Vagina (tissue), 2 donors: ENCODE measurements around the gene PTPRD. TPM values are rescaled to one million over a fixed set of nuclear protein-coding genes. Genes with fewer than 3 reads are reported as not detected.

Experiments used
- DNase-seq, 2 donors: peaks; one replicate each; pipeline ENCODE4 v3.0.0-alpha.2; 2017; ENCODE audit errors: extremely low spot score in 2 of 2
- H3K27ac ChIP-seq: fragments of 200-600 bp; sonication (generic); one replicate; pipeline ENCODE4 v1.5.1; 2019
- H3K27me3 ChIP-seq: fragments of 200-600 bp; sonication (generic); one replicate; pipeline ENCODE4 v1.5.1; 2019
- H3K36me3 ChIP-seq, 2 donors: fragments of 200-600 bp; sonication (generic); one replicate each; pipeline ENCODE4 v1.5.1; 2017 to 2019
- H3K4me1 ChIP-seq: fragments of 200-600 bp; sonication (generic); one replicate; pipeline ENCODE4 v1.5.1; 2019
- H3K4me3 ChIP-seq, 2 donors: fragments of 200-600 bp; sonication (generic); 1 replicate in 1 of 2; 2 replicates in 1 of 2; pipeline ENCODE4 v1.5.1; 2016 to 2019
- H3K9me3 ChIP-seq: fragments of 200-600 bp; sonication (generic); one replicate; pipeline ENCODE4 v1.5.1; 2019
- CTCF ChIP-seq, 3 experiments: fragments of 450-650 bp in 2 of 3; fragments of 200-600 bp in 1 of 3; sonication (generic) in 1 of 3; IDR thresholded peaks; one replicate each; pipeline ENCODE4 v1.5.1; 2017 to 2019; ENCODE audit warnings: antibody characterized with exemption in 3 of 3, mild to moderate bottlenecking in 2 of 3, moderate library complexity in 2 of 3
- POLR2A ChIP-seq, 2 donors: fragments of 450-650 bp; IDR thresholded peaks; one replicate each; pipeline ENCODE4 v1.6.1; 2017; ENCODE audit warnings: antibody characterized with exemption in 2 of 2, mild to moderate bottlenecking in 2 of 2, moderate library complexity in 2 of 2
- POLR2AphosphoS5 ChIP-seq, 2 donors: sonication (generic); formaldehyde crosslinking; IDR thresholded peaks; one replicate each; pipeline ENCODE4 v1.9.0; 2017; ENCODE audit warnings: antibody characterized with exemption in 2 of 2, mild to moderate bottlenecking in 2 of 2, low read depth in 1 of 2; ENCODE audit not compliant: insufficient read depth in 1 of 2
- intact Hi-C: fragments of 100-400 bp; cut with DNase I; formaldehyde crosslinking; loops from one replicate; pipeline ENCODE4 v1.15.1; 2023
- total RNA-seq: library from RNA; depleted of rRNA; stranded (reverse); fragments of >200 nt; gene quantifications from one replicate; pipeline ENCODE4 v1.2.3, GENCODE V29; 2016

Gene PTPRD
- total RNA-seq, 1 donor from 2014 or later = 10.3 TPM

GRCh38 chr9:8859416-8859815, 1753.4 kb downstream of the PTPRD start:
- no peaks in the 10 kb centered on the region for H3K27me3 ChIP-seq

GRCh38 chr9:8858596-8859161, 1754.1 kb downstream of the PTPRD start:
- Histone ChIP-seq H3K4me1 (peaks cover 12% of the 10 kb centered on the region), H3K27ac (peak overlapping the region; percentile 50), H3K36me3 (no peaks in the 10 kb centered on the region), H3K9me3 (no peaks in the 10 kb centered on the region), H3K27me3 (no peaks in the 10 kb centered on the region), H3K4me3 (peak overlapping the region; percentile 59 to 66)
- intact Hi-C loops = no loop called here
- TF ChIP-seq CTCF (IDR thresholded peaks at IDR 0.05) (no peak), POLR2AphosphoS5 (IDR thresholded peaks at IDR 0.05; ENCODE audit: insufficient read depth in 1 of 2, low read depth in 1 of 2) (no peak), POLR2A (IDR thresholded peaks at IDR 0.05) (no peak)
- no peak for DNase-seq

More at GRCh38 chr9:8859416-8859815, 1753.4 kb downstream of the PTPRD start:
- Histone ChIP-seq H3K27ac (peak overlapping the region; percentile 50), H3K9me3 (no peaks in the 10 kb centered on the region), H3K36me3 (no peaks in the 10 kb centered on the region), H3K4me1 (peaks cover 12% of the 10 kb centered on the region), H3K4me3 (peak overlapping the region in 1 of 2 donors; percentile 66)
- no peak for DNase-seq
- intact Hi-C loops = no loop called here
- no peak for TF ChIP-seq POLR2AphosphoS5 (IDR thresholded peaks at IDR 0.05; ENCODE audit: insufficient read depth in 1 of 2, low read depth in 1 of 2)
- no peak for TF ChIP-seq CTCF (IDR thresholded peaks at IDR 0.05)
- TF ChIP-seq POLR2A (IDR thresholded peaks at IDR 0.05) = no peak

- H3K27me3 ChIP-seq = no peaks in the 10 kb centered on the region
- TF ChIP-seq CTCF (IDR thresholded peaks at IDR 0.05) (no peak), POLR2AphosphoS5 (IDR thresholded peaks at IDR 0.05; ENCODE audit: insufficient read depth in 1 of 2, low read depth in 1 of 2) (peak in 1 of 2 donors; percentile 44)
- no peaks in the 10 kb centered on the region for H3K9me3 ChIP-seq
- H3K4me1 ChIP-seq = peaks cover 12% of the 10 kb centered on the region
- intact Hi-C loops = no loop called here
- H3K27ac ChIP-seq = peak overlapping the region; percentile 50
- DNase-seq = no peak
- H3K36me3 ChIP-seq = no peaks in the 10 kb centered on the region
- peak overlapping the region; percentile 59 to 66 for H3K4me3 ChIP-seq
Observed at GRCh38 chr9:8857926-8858595, 1754.7 kb downstream of the PTPRD start.

GRCh38 chr9:8857068-8857925, 1755.5 kb downstream of the PTPRD start:
- H3K4me3 ChIP-seq = peak overlapping the region; percentile 59 to 66
- H3K9me3 ChIP-seq = no peaks in the 10 kb centered on the region
- no peaks in the 10 kb centered on the region for H3K36me3 ChIP-seq
- TF ChIP-seq POLR2A (IDR thresholded peaks at IDR 0.05) (no peak), CTCF (IDR thresholded peaks at IDR 0.05) (no peak), POLR2AphosphoS5 (IDR thresholded peaks at IDR 0.05; ENCODE audit: insufficient read depth in 1 of 2, low read depth in 1 of 2) (no peak)
- H3K27me3 ChIP-seq = no peaks in the 10 kb centered on the region
- intact Hi-C loops = no loop called here
- peaks cover 12% of the 10 kb centered on the region for H3K4me1 ChIP-seq
- H3K27ac ChIP-seq = peak overlapping the region; percentile 50
- no peak for DNase-seq
